GM10847 (cell line): Measurements from ENCODE around the gene SLC27A1.

Experiments
- POLR2A ChIP-seq: IDR thresholded peaks from 2 replicates; pipeline ENCODE4 v1.6.1; 2011; ENCODE audit not compliant: insufficient read length; ENCODE audit errors: extremely low read depth

SLC27A1 gene

DNA sequence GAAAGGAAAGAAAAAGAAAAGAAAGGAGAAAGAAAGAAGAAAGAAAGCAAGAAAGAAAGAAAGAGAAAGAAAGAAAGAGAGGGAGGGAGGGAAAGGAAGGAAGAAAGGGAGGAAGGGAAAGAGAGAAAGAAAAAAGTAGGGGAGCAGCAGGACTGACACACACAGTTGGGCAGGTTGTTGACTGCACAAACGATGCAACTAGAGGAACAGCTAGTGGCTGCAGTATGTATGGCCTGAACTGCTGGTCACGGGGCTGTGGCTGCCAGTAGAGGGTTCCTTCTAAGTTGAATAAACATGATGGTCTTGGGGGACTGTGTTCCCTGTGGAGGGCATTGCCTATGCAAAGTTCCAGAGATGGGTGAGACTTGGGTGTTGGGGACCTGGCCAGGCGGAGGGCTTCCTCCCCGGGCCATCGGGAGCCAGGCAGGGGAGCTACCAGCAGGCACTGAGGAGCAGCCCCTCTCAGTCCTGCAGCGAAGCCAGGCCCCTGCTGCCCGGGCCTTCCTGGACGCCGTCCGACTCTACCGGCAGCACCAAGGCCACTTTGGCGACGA lies 68.4 kb downstream of the SLC27A1 start:
- TF ChIP-seq POLR2A, result no peak

DNA sequence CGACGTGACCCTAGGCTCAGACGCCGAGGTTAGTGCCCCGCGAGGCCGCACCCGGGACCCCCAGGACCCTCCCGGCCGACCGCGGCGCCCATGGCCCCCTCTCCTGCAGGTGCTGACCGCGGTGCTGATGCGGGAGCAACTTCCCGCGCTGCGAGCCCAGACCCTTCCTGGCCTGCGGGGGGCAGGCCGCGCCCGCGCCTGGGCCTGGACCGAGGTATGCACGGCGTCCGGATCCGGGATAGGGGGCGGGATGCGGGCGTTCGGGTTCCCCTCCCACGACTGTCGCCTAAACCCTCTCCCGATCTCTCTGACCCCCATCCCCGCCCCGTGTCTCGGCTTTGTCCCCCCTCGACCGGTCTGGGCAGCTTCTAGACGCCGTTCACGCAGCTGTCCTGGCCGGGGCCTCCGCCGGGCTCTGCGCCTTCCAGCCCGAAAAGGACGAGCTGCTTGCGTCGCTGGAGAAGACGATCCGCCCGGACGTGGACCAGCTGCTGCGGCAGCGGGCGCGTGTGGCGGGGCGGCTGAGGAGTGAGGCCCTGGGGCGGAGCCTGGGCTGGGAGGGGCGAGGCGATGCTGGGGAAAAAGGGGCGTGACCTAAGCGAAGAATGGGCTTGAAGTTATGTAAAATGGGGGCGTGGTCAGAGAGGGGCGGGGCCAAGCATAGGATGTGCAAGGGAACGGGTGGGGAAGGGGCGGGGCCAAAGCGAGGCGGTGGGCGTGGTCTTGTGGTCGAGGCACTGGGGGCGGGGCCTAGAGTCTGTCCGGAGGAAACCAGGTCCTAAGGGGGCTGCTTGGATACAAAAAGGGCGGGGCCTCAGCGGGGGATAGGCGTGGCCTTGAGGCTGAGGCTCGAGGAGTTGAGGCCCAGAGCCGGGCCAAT lies 69.2 kb downstream of the SLC27A1 start:
- TF ChIP-seq POLR2A, result no peak

GRCh38 chr19:17540174-17540573 lies 69.8 kb downstream of the SLC27A1 start:
- no peak for TF ChIP-seq POLR2A

DNA sequence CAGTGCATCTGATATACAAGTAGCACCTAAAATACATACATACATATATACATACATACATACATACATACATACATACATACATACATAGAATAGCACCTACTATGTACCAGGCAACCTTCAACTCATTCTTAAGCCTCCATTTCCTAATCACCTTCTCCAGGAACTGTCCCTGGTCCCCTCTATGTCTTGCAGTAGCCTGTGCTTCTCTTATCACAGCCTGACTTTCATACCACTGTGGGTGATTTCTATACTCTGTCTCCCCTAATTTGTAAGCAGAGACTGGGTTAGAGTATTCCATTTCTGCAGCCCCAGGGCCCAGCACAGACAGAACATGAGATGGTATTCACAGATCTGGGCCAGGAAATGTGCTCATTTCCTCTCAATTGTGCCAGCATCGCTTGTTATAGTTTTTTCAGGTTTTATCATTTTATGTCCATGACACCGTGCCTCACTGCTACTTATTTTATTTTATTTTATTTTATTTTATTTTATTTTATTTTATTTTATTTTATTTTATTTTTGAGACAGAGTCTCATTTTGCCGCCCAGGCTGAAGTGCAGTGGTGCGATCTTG lies 70.9 kb downstream of the SLC27A1 start:
- TF ChIP-seq POLR2A, result no peak

GRCh38 chr19:17542042-17542441 lies 71.7 kb downstream of the SLC27A1 start:
- TF ChIP-seq POLR2A, result no peak

DNA sequence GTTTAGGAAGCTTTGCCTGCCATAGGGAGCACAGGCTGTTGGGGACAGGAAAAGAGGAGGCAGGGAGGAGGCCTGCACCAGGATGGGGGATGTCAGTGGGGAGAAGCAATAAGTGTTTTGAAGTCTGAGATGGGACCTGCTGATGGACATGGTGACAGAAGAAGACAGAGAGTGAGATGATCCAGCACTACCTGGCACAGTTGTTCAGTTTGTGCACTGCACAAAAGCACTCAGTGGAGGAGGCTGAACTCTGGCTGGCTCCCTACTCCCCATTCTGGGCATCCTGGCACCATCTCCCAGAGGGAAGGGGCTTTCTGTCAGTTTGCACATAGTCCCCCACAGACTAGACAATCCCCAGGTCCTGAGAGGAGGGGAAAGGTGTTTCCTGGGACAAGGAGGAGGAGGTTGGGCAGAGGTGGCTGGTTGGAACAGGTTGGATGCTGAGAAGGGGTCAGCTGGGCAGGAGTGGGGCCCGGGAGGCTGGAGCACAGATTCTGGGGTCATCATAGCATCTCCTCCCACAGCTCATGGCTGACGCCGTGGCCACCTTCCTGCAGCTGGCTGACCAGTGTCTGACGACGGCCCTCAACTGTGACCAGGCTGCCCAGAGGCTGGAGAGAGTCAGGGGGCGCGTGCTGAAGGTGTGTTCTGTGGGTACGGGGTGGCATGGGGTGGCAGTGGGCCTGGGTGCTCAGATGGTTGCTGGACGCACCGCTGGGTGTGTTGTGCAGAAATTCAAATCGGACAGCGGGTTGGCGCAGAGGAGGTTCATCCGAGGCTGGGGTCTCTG lies 72.7 kb downstream of the SLC27A1 start:
- no peak for TF ChIP-seq POLR2A

GRCh38 chr19:17543986-17544385 lies 73.7 kb downstream of the SLC27A1 start:
- TF ChIP-seq POLR2A, result no peak

DNA sequence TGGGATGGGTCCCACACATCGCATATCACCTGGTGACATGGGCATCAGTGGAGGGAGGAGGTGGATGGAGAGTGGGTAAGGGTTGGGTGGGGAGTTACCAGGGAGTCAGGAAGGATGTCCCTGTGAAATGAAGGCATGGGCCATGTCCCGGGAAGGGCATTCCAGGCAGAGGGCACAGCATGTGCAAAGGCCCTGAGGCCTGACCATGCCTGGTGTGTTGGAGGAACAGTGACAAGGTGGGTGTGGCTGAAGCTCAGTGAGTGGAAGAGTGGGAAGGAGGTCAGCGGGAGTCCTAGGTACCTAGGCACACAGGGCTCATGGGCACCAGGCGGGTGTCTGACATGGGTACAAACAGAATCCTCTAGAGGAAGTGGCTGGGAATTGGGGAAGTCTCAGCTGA lies 74.1 kb downstream of the SLC27A1 start:
- TF ChIP-seq POLR2A, result no peak

DNA sequence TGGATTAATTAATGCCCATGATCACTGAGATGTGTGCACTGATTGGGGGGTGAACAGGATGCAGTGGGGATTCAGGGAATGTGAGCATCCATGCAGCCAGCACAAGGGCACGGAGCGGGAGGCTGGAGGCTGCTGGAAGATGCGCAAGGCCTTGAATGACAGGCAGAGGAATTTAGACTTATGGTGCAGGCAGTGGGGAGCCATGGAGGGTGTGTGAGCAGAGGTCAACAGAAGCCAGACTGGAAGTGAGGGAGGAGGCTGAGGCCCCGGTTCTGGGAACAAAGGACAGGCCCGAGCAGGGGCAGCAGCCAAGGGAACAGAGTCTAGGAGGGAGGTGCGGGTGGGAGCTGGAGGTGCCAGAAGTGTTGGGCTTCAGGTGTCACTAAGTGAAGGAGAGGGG lies 77.8 kb downstream of the SLC27A1 start:
- no peak for TF ChIP-seq POLR2A

DNA sequence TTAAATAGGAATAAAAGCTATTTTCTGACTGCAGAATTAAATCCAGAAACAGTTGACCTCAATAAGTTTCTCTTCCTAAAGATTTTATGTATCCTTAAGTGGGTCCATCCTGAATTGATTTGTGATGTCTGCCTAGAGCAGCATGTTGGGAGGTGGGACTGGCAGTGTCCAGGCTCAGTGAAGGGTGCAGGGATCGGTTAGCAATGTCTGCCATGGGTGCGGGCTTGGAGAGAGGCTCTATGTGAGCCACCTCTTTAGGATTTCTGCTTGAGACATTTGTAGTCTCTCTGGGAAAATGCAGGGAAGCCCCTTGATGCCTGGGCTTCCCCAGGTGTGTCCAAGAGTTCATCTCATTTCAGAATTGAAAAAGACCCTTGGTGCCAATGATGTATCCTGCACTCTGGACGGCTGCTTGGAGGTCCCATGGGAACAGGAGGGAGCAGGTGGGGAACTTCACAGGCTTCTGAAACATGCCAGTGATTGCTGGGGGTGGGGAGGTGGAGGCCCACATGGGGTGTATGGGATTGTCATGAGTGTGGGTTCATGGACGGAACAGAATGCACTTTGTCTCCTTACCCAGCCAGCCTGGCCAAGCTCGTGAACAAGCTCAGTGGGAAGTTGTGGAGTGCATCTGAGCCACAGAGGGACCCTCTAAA lies 78.9 kb downstream of the SLC27A1 start:
- TF ChIP-seq POLR2A, result no peak

DNA sequence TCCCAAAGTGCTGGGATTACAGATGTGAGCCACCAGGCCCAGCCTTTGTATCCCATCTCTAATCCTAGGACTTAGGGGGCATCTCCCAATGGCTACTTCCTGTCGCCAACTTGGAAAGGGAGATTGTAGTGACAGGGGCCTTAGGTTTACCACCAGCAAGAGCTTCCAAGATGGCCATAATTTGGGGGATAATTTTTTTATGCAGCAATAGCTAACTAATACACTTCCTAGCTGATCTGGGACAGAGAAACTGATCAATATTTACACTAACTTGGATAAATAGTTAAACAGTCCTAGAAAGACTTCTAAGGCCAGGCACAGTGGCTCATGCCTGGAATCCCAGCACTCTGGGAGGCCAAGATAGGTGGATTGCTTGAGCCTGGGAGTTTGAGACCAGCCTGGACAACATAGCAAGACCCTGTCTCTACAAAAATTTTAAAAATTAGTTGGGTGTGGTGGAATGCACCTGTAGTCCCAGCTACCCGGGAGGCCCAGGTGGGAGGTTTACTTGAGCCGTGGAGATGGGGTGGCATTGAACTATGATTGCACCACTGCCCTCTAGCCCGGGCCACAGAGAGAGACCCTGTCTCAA lies 79.8 kb downstream of the SLC27A1 start:
- TF ChIP-seq POLR2A, result no peak

GRCh38 chr19:17553256-17553655 lies 82.9 kb downstream of the SLC27A1 start:
- no peak for TF ChIP-seq POLR2A

- no peak for TF ChIP-seq POLR2A
Measured at GRCh38 chr19:17554968-17555479, 84.7 kb downstream of the SLC27A1 start.

DNA sequence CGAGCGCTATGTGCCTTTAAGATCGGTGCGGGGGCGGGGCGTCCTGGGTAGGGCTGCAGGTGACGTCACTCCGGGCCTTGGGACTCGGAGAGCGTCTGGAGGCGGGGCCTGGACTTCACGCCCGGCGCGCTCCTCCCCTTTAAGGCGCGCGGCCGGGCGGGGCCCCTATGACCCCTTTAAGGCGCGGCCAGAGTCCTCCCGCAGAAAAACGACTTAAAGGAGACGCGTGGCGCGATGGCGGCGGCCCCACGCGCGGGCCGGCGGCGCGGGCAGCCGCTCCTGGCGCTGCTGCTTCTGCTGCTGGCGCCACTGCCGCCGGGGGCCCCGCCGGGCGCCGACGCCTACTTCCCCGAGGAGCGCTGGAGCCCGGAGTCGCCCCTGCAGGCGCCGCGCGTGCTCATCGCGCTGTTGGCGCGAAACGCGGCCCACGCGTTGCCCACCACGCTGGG lies 85.2 kb downstream of the SLC27A1 start, which contains the start of gene COLGALT1:
COLGALT1 (plus strand) TSS at position 170 of the 449 bp plus-strand sequence; CDS start at position 235, 65 bp downstream.
- TF ChIP-seq POLR2A, result no peak
